ENCODE data around the gene SOX18. TPM values are rescaled to one million over a fixed set of nuclear protein-coding genes. Genes with fewer than 3 reads are reported as not detected.
A peak's percentile ranks its signal among the peaks of the same experiment; 100 is the strongest.

The SOX18 gene
- total RNA-seq (1 to 10 TPM; 1.8 to 5.5 (median 3.8) TPM), polyA plus RNA-seq (10 to 100 TPM in 1 of 3 donors, 1 to 10 TPM in 1, under 1 TPM in 1; 0.69 to 11.9 (median 3.0) TPM)

DNA sequence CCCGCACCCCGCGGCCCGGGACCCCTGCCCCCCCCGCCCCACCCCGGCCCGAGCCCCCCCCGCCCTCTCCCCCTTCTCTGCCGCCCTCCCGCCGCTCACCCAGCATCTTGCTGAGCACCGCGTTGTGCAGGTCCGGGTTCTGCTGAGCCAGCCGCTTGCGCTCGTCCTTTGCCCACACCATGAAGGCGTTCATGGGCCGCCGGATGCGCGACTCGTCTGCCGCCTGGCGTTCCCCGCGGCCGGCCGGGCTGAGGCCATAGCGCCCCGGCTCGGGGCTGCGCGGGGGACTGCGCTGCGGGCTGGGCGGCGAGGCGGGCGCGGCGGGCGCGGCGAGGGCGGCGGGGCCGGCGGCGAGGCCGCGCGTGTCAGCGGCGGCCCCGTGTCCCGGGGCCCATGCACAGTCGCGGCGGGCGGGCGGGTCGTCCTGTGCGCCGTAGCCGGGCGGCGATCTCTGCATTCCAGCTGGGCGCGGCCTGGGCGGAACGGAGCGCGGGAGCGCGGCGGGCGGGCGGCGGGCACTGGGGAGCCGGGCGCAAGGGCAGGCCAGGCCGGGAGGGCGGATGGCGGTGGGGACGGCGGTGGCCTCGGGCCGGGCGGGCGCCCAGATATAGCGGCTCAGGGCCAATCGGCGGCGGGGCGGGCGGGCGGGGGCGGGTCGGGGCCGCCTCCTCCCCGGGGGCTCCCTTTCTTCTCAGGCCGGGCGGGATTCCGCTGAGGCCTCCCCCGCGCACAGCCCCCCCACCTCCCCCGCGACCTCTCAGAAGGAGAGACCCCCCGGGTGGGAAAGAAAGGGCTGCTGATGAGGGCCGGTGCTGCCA is at the start of gene SOX18:
Gene SOX18 (minus strand): TSS at position 580 of the 818 bp plus-strand sequence. CDS start 123 bp downstream, at position 457.
- Histone ChIP-seq H3K4me1 (peaks cover 0 to 21% (median 16%) of the 10 kb centered on the region in 4 donors), H3K4me3 (peak within 1 kb of the TSS in 3 of 4 donors; percentile 27 to 36 (median 35)), H3K9me3 (no peaks in the 10 kb centered on the region), H3K36me3 (no peaks in the 10 kb centered on the region), H3K27me3 (peaks cover 41 to 98% (median 89%) of the 10 kb centered on the region in 3 donors), H3K27ac (peak within 1 kb of the TSS; percentile 44 to 68 (median 53))
- no peak for DNase-seq
- WGBS, 2 donors = 1% methylated on average over 110 to 111 of the region's 111 CpGs
- TF ChIP-seq POLR2AphosphoS5 (IDR thresholded peaks at IDR 0.05) (peak in 1 of 4 donors; percentile 12), POLR2A (IDR thresholded peaks at IDR 0.05) (no peak)
- intact Hi-C loops (cut with DNase I) = no loop called here

DNA sequence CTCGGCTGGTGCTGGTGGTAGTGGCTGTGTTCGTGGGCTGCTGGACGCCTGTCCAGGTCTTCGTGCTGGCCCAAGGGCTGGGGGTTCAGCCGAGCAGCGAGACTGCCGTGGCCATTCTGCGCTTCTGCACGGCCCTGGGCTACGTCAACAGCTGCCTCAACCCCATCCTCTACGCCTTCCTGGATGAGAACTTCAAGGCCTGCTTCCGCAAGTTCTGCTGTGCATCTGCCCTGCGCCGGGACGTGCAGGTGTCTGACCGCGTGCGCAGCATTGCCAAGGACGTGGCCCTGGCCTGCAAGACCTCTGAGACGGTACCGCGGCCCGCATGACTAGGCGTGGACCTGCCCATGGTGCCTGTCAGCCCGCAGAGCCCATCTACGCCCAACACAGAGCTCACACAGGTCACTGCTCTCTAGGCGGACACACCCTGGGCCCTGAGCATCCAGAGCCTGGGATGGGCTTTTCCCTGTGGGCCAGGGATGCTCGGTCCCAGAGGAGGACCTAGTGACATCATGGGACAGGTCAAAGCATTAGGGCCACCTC is 49.1 kb upstream of the SOX18 start:
- Histone ChIP-seq H3K36me3 (no peaks in the 10 kb centered on the region), H3K27ac (no peak overlapping the region), H3K4me1 (peaks cover 0 to 12% (median 10%) of the 10 kb centered on the region in 4 donors), H3K27me3 (peaks cover 23 to 72% (median 58%) of the 10 kb centered on the region in 3 donors), H3K9me3 (no peaks in the 10 kb centered on the region), H3K4me3 (no peak overlapping the region)
- DNase-seq = no peak
- WGBS, 2 donors = 90 to 96% methylated on average over 28 of the region's 28 CpGs
- TF ChIP-seq, protein P1, sequence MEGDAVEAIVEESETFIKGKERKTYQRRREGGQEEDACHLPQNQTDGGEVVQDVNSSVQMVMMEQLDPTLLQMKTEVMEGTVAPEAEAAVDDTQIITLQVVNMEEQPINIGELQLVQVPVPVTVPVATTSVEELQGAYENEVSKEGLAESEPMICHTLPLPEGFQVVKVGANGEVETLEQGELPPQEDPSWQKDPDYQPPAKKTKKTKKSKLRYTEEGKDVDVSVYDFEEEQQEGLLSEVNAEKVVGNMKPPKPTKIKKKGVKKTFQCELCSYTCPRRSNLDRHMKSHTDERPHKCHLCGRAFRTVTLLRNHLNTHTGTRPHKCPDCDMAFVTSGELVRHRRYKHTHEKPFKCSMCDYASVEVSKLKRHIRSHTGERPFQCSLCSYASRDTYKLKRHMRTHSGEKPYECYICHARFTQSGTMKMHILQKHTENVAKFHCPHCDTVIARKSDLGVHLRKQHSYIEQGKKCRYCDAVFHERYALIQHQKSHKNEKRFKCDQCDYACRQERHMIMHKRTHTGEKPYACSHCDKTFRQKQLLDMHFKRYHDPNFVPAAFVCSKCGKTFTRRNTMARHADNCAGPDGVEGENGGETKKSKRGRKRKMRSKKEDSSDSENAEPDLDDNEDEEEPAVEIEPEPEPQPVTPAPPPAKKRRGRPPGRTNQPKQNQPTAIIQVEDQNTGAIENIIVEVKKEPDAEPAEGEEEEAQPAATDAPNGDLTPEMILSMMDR (IDR thresholded peaks at IDR 0.05) = no peak
- no peak for TF ChIP-seq POLR2AphosphoS5 (IDR thresholded peaks at IDR 0.05)
- no peak for TF ChIP-seq POLR2A (IDR thresholded peaks at IDR 0.05)
- TF ChIP-seq EP300 (IDR thresholded peaks at IDR 0.05) = no peak
- intact Hi-C loops (cut with DNase I) = no loop called here

DNA sequence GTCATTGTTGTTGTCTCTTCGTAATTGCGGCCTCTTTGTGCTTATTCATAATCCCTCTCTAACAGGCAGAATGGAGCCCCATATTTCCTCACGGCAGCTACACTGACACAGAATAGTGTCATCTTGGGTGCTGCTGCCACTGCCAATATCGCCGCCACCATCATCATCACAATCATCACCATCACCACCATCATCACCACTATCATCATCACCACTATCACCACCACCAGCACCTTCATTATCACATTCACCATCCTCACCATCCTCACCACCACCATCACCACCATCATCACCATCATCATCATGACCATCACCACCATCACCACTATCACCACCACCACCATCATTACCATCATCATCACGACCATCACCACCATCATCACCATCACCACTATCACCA is 47.1 kb upstream of the SOX18 start:
- no peak overlapping the region for H3K27ac ChIP-seq
- intact Hi-C loops (cut with DNase I) = no loop called here
- TF ChIP-seq EP300 (IDR thresholded peaks at IDR 0.05) = no peak
- TF ChIP-seq, protein P1 (IDR thresholded peaks at IDR 0.05) = no peak
- no peak for TF ChIP-seq POLR2A (IDR thresholded peaks at IDR 0.05)
- TF ChIP-seq POLR2AphosphoS5 (IDR thresholded peaks at IDR 0.05) = no peak
- H3K9me3 ChIP-seq = no peaks in the 10 kb centered on the region
- H3K4me1 ChIP-seq = no peaks in the 10 kb centered on the region
- 81 to 88% methylated on average over 6 of the region's 6 CpGs for WGBS, 2 donors
- no peaks in the 10 kb centered on the region for H3K36me3 ChIP-seq
- peaks cover 11 to 53% (median 45%) of the 10 kb centered on the region in 3 donors for H3K27me3 ChIP-seq
- DNase-seq = no peak
- no peak overlapping the region for H3K4me3 ChIP-seq

DNA sequence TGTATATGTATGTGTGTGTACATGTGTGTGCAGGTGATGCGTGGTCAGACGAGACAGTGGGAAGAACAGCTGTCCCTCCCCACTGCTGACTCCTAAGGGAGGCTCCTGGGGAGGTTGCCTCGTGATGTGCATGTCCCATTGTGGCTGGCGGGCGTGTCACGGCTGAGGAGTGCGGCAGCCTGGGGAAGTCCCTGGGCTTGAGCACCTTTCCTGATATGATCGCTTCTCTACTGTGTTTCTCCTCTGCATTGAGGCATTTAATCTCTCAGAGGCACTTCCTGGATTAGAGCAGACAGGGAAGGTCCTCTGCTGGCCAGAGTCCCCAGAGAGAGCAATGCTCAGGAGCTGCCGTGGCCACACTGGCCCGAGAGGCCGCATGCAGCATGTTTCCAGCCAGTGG is 46.5 kb upstream of the SOX18 start:
- Histone ChIP-seq H3K27me3 (peaks cover 5 to 47% (median 38%) of the 10 kb centered on the region in 3 donors), H3K4me3 (no peak overlapping the region), H3K4me1 (no peaks in the 10 kb centered on the region), H3K36me3 (no peaks in the 10 kb centered on the region), H3K9me3 (no peaks in the 10 kb centered on the region), H3K27ac (no peak overlapping the region)
- DNase-seq = no peak
- TF ChIP-seq, protein P1 (IDR thresholded peaks at IDR 0.05) = no peak
- TF ChIP-seq EP300 (IDR thresholded peaks at IDR 0.05) (no peak), POLR2A (IDR thresholded peaks at IDR 0.05) (no peak), POLR2AphosphoS5 (IDR thresholded peaks at IDR 0.05) (no peak)
- intact Hi-C loops (cut with DNase I) = no loop called here
- WGBS, 2 donors = 41 to 71% methylated on average over 11 of the region's 11 CpGs

DNA sequence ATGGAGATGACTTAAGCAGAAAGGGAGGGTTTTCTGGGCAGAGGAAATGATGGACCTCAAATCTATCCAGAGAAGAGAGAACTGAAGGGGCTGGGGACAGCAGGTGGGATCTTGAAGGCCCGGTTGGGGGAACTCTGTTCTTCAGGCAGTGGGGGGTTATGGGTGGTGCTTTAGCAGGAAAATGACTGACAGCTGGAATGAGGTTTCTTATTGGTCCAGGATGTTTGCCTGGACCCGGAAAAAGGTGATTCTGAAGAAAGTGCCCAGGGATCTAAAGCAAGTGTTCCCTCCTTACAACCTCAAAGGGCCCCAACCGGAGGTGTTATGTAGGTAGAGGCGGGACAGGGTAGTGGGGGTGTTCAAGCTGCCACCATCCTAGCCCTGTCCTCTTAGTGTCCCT is 46.0 kb upstream of the SOX18 start:
- Histone ChIP-seq H3K36me3 (no peaks in the 10 kb centered on the region), H3K4me1 (no peaks in the 10 kb centered on the region), H3K27ac (no peak overlapping the region), H3K27me3 (peaks cover 3 to 43% (median 34%) of the 10 kb centered on the region in 3 donors), H3K4me3 (no peak overlapping the region), H3K9me3 (no peaks in the 10 kb centered on the region)
- DNase-seq = no peak
- intact Hi-C loops (cut with DNase I) = no loop called here
- WGBS, 2 donors = 48 to 71% methylated on average over 4 of the region's 4 CpGs
- TF ChIP-seq, protein P1 (IDR thresholded peaks at IDR 0.05) = no peak
- TF ChIP-seq EP300 (IDR thresholded peaks at IDR 0.05) = no peak

Measured in sigmoid colon (tissue), 7 donors.